Neural progenitor cell (in vitro differentiated cells): ENCODE results near the gene GRIN2A. TPM values are rescaled to one million over a fixed set of nuclear protein-coding genes. Genes with fewer than 3 reads are reported as not detected.

Experiments
- DNase-seq: peaks from one replicate; pipeline ENCODE4 v3.0.0-alpha.2; 2016; ENCODE audit warnings: low spot score
- H2AFZ ChIP-seq: fragments of 200-600 bp; sonication (generic); replicated peaks from 2 replicates; pipeline ENCODE4 v1.6.1; 2016; ENCODE audit warnings: antibody characterized with exemption
- H3F3A ChIP-seq: fragments of 200-600 bp; sonication (generic); 2 replicates; pipeline ENCODE4 v1.6.1; 2016; ENCODE audit warnings: antibody characterized with exemption, low read depth
- H3K27ac ChIP-seq: fragments of 200-600 bp; sonication (generic); 2 replicates; pipeline ENCODE4 v1.5.1; 2016; ENCODE audit warnings: mild to moderate bottlenecking
- H3K27me3 ChIP-seq: fragments of 200-600 bp; sonication (generic); 2 replicates; pipeline ENCODE4 v1.6.1; 2016; ENCODE audit warnings: mild to moderate bottlenecking, moderate library complexity
- H3K36me3 ChIP-seq: fragments of 200-600 bp; sonication (generic); 2 replicates; pipeline ENCODE4 v1.5.1; 2016
- H3K4me1 ChIP-seq: fragments of 200-600 bp; sonication (generic); 2 replicates; pipeline ENCODE4 v1.6.1; 2016; ENCODE audit warnings: mixed run types
- H3K4me2 ChIP-seq: fragments of 200-600 bp; sonication (generic); 2 replicates; pipeline ENCODE4 v1.6.1; 2016
- H3K4me3 ChIP-seq: fragments of 200-600 bp; sonication (generic); 2 replicates; pipeline ENCODE4 v1.5.1; 2016
- H3K79me2 ChIP-seq: fragments of 200-600 bp; sonication (generic); 2 replicates; pipeline ENCODE4 v1.6.1; 2016; ENCODE audit warnings: low read depth
- H3K9ac ChIP-seq: fragments of 200-600 bp; sonication (generic); 2 replicates; pipeline ENCODE4 v1.6.1; 2016
- H3K9me3 ChIP-seq: fragments of 200-600 bp; sonication (generic); 2 replicates; pipeline ENCODE4 v1.5.1; 2016; ENCODE audit warnings: low read depth
- H4K20me1 ChIP-seq: fragments of 200-600 bp; sonication (generic); 2 replicates; pipeline ENCODE4 v1.6.1; 2016; ENCODE audit warnings: low read depth
- H3K27ac Mint-ChIP-seq: 3 replicates; pipeline ENCODE4 v1.8.0; 2021; ENCODE audit warnings: mixed read lengths
- H3K27me3 Mint-ChIP-seq: 2 replicates; pipeline ENCODE4 v1.8.0; 2022; ENCODE audit warnings: low read depth, mild to moderate bottlenecking, inconsistent platforms, moderate library complexity, mixed read lengths; ENCODE audit not compliant: insufficient read depth
- H3K36me3 Mint-ChIP-seq: 3 replicates; pipeline ENCODE4 v1.8.0; 2021; ENCODE audit warnings: mixed read lengths
- H3K4me1 Mint-ChIP-seq: 3 replicates; pipeline ENCODE4 v1.8.0; 2021; ENCODE audit warnings: mixed read lengths
- H3K4me3 Mint-ChIP-seq: 3 replicates; pipeline ENCODE4 v1.8.0; 2021; ENCODE audit warnings: mild to moderate bottlenecking, moderate library complexity, mixed read lengths
- H3K9me3 Mint-ChIP-seq: 3 replicates; pipeline ENCODE4 v1.8.0; 2020; ENCODE audit warnings: mixed read lengths
- EZH2 ChIP-seq: fragments of 200-600 bp; sonication (generic); IDR thresholded peaks from 2 replicates; pipeline ENCODE4 v1.6.1; 2017; ENCODE audit warnings: antibody characterized with exemption, mild to moderate bottlenecking, moderate library complexity
- EZH2phosphoT487 ChIP-seq: fragments of 200-600 bp; sonication (generic); IDR thresholded peaks from 2 replicates; pipeline ENCODE4 v1.6.1; 2017; ENCODE audit warnings: antibody characterized with exemption
- total RNA-seq: library from RNA; depleted of rRNA; stranded (reverse); fragments of >200 nt; gene quantifications from 2 replicates; pipeline ENCODE4 v1.2.3, GENCODE V29; 2015; ENCODE audit warnings: low replicate concordance
- TF ChIP-seq, protein P1 (sequence below): fragments of 200-600 bp; sonication (generic); IDR thresholded peaks from 2 replicates; pipeline ENCODE4 v1.5.1; 2017; ENCODE audit warnings: antibody characterized with exemption, mild to moderate bottlenecking

The GRIN2A gene
- total RNA-seq, 1 donor from 2014 or later, result 1.6 TPM

DNA sequence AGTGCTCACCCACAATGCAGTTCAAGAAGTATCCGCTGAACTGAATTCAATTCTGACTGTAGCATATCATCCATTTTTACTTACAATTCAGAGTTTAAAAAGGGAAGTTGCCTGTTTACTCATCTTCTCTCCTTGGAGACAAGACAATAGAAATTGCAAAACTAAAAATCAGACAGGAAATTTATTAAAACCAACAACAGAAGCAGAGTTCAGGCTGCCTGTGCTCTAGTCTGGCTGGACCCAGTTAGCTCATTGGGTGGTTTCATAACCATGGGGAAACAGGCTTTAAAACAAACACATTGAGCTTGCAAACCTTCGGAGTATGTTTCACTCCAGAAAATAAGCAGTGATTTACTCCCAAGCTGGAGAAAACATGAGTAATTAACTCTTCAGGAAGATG lies 321.4 kb downstream of the GRIN2A start:
- Mint-ChIP-seq H3K4me3 (no peak overlapping the region), H3K27ac (no peak overlapping the region), H3K9me3 (no peaks in the 10 kb centered on the region), H3K36me3 (no peaks in the 10 kb centered on the region), H3K27me3 (no peaks in the 10 kb centered on the region), H3K4me1 (no peaks in the 10 kb centered on the region)
- no peak overlapping the region for H3K9ac ChIP-seq
- no peak overlapping the region for H3K27ac ChIP-seq
- H3K4me1 ChIP-seq, result no peaks in the 10 kb centered on the region
- H3K27me3 ChIP-seq, result no peaks in the 10 kb centered on the region
- H4K20me1 ChIP-seq, result no peaks in the 10 kb centered on the region
- H3K4me3 ChIP-seq, result no peak overlapping the region
- no peak overlapping the region for H2AFZ ChIP-seq
- H3K9me3 ChIP-seq, result no peaks in the 10 kb centered on the region
- no peaks in the 10 kb centered on the region for H3K36me3 ChIP-seq
- DNase-seq, result no peak
- no peaks in the 10 kb centered on the region for H3K79me2 ChIP-seq
- TF ChIP-seq EZH2phosphoT487 (no peak), EZH2 (no peak)
- TF ChIP-seq, protein P1, sequence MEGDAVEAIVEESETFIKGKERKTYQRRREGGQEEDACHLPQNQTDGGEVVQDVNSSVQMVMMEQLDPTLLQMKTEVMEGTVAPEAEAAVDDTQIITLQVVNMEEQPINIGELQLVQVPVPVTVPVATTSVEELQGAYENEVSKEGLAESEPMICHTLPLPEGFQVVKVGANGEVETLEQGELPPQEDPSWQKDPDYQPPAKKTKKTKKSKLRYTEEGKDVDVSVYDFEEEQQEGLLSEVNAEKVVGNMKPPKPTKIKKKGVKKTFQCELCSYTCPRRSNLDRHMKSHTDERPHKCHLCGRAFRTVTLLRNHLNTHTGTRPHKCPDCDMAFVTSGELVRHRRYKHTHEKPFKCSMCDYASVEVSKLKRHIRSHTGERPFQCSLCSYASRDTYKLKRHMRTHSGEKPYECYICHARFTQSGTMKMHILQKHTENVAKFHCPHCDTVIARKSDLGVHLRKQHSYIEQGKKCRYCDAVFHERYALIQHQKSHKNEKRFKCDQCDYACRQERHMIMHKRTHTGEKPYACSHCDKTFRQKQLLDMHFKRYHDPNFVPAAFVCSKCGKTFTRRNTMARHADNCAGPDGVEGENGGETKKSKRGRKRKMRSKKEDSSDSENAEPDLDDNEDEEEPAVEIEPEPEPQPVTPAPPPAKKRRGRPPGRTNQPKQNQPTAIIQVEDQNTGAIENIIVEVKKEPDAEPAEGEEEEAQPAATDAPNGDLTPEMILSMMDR, result no peak
- H3F3A ChIP-seq, result no peaks in the 10 kb centered on the region
- no peak overlapping the region for H3K4me2 ChIP-seq

DNA sequence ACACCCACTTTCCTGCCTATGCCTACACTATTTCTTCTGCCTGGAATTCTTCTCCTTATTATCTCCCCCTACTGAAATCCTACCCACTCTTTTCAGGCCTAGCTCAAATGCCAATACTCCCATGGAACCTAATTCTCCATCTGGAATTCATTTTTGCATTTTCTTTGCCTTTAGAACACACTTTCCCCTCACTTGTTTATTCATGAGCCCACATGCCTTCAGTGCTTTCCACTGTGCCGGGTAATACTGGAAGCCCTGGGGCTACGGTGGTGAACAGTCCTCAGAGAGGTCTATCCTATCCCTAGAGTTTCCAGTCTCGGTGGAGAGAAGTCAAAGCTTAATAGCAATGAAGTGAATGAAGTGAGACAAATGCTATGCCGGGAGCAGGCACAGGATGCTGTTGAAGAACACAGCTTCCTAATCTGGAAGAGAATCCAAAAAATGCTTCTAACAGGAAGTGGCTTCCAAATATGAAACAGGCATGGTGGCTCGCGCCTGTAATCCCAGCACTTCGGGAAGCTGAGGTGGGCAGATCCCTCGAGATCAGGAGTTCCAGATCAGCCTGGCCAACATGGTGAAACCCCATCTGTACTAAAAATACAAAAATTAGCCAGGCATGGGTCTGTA lies 322.4 kb downstream of the GRIN2A start:
- H3K27ac Mint-ChIP-seq, result no peak overlapping the region
- no peaks in the 10 kb centered on the region for H3F3A ChIP-seq

DNA sequence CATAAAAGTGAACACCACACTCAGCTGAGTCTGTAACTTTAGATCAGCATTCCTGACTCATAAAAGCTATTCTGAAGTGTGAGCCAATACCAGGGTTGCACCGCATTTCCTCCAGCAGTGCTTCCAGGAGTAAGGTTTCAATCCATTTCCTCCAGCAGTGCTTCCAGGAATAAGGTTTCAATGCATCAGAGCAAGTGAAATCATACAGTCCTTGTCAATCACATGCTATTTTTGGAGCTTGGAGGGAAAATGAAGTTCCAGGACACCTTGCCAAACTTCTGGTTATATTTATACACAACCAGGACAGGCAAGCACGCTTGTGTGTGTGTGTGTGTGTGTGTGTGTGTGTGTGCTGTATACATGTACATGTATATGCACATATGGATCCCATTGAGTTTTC lies 327.6 kb downstream of the GRIN2A start:
- Histone ChIP-seq H3K4me2 (no peak overlapping the region), H3F3A (peaks cover 7% of the 10 kb centered on the region), H3K27ac (no peak overlapping the region), H2AFZ (no peak overlapping the region), H3K9me3 (no peaks in the 10 kb centered on the region), H3K4me1 (no peaks in the 10 kb centered on the region), H3K79me2 (no peaks in the 10 kb centered on the region), H3K9ac (no peak overlapping the region), H4K20me1 (no peaks in the 10 kb centered on the region), H3K36me3 (no peaks in the 10 kb centered on the region), H3K4me3 (no peak overlapping the region), H3K27me3 (no peaks in the 10 kb centered on the region)
- Mint-ChIP-seq H3K36me3 (no peaks in the 10 kb centered on the region), H3K27ac (no peak overlapping the region), H3K4me3 (no peak overlapping the region), H3K9me3 (no peaks in the 10 kb centered on the region), H3K27me3 (peaks cover 1% of the 10 kb centered on the region), H3K4me1 (no peaks in the 10 kb centered on the region)
- no peak for TF ChIP-seq EZH2phosphoT487
- TF ChIP-seq, protein P1, result no peak
- no peak for TF ChIP-seq EZH2
- no peak for DNase-seq

More for the DNA sequence above, 322.4 kb downstream of the GRIN2A start:
- no peaks in the 10 kb centered on the region for H3K79me2 ChIP-seq
- Mint-ChIP-seq H3K4me3 (no peak overlapping the region), H3K9me3 (no peaks in the 10 kb centered on the region), H3K36me3 (no peaks in the 10 kb centered on the region), H3K27me3 (no peaks in the 10 kb centered on the region), H3K4me1 (no peaks in the 10 kb centered on the region)
- TF ChIP-seq EZH2phosphoT487, result no peak
- TF ChIP-seq, protein P1, result no peak
- no peak for TF ChIP-seq EZH2
- H3K4me2 ChIP-seq, result no peak overlapping the region
- no peaks in the 10 kb centered on the region for H3K36me3 ChIP-seq
- no peak for DNase-seq
- H2AFZ ChIP-seq, result no peak overlapping the region
- H3K4me3 ChIP-seq, result no peak overlapping the region
- no peaks in the 10 kb centered on the region for H3K9me3 ChIP-seq
- H3K27me3 ChIP-seq, result no peaks in the 10 kb centered on the region
- H4K20me1 ChIP-seq, result no peaks in the 10 kb centered on the region
- no peak overlapping the region for H3K27ac ChIP-seq
- no peaks in the 10 kb centered on the region for H3K4me1 ChIP-seq
- no peak overlapping the region for H3K9ac ChIP-seq
